ENCODE results near the gene ITPRID1.

DNA sequence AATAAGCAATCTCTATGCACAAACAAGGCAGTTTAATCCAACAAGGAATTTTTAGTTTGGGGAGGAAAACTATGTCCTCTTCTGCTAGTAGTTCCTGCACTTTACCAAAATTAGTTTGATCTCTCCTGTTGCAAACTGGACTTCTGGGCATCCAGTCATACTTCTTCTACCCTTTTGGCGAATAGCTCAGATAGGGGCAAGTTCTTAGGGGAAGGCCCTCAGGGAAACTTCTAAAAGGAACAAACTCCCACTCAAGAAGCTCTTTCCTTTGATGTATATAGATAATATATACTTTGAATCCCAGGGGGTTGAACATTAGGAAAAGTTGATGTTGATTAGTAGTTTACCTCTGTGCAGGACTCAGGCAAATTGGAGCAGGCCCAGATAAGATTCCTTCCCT lies 151.7 kb downstream of the ITPRID1 start:
- TF ChIP-seq CTCF (IDR thresholded peaks at IDR 0.05; ENCODE audit: low read depth, low read length, poor library complexity, severe bottlenecking) (no peak), EZH2phosphoT487 (IDR thresholded peaks at IDR 0.05; ENCODE audit: borderline replicate concordance, low read length) (no peak)
